Ovary (tissue), 3 donors: ENCODE results near the gene SUGP1.

Source experiments
- CTCF ChIP-seq, 3 donors: fragments of 450-650 bp in 2 of 3; fragments of 200-600 bp in 1 of 3; IDR thresholded peaks; one replicate each; pipeline versions ENCODE4 v1.5.1 to v1.8.0; 2016 to 2022; ENCODE audit warnings: antibody characterized with exemption in 3 of 3, mild to moderate bottlenecking in 1 of 3
- EP300 ChIP-seq: sonication (generic); formaldehyde crosslinking; IDR thresholded peaks from one replicate; pipeline ENCODE4 v1.6.1; 2017; ENCODE audit warnings: antibody characterized with exemption
- POLR2A ChIP-seq: fragments of 450-650 bp; IDR thresholded peaks from one replicate; pipeline ENCODE4 v1.6.1; 2017; ENCODE audit warnings: antibody characterized with exemption, mild to moderate bottlenecking, moderate library complexity
- donor health status: DM: no; HTN: no; CAD: no.

- TF ChIP-seq CTCF (IDR thresholded peaks at IDR 0.05) (no peak), POLR2A (no peak), EP300 (no peak)
Observed at GRCh38 chr19:19279062-19279612, 41.2 kb downstream of the SUGP1 start.
